ENCODE results near the gene PDE3A. TPM values are rescaled to one million over a fixed set of nuclear protein-coding genes. Genes with fewer than 3 reads are reported as not detected.
"Not testable (repeated sequence)": the region's sequence is repeated elsewhere in the genome, so short reads cannot be mapped to it uniquely, and the experiment has no call there.

PDE3A gene
- total and polyA plus RNA-seq, 2 donors from 2014 or later: 3.3 to 18.3 TPM

GRCh38 chr12:20602641-20603391 is 234.5 kb downstream of the PDE3A start:
- no peak overlapping the region for H3K4me3 ChIP-seq (ENCODE audit: low read length in 3 of 3)
- no peaks in the 10 kb centered on the region for H3K27me3 ChIP-seq (ENCODE audit: control insufficient read depth, insufficient read depth, low read length)
- no peak overlapping the region for H3K27ac ChIP-seq (ENCODE audit: low read depth in 2 of 2, low read length in 2 of 2)
- intact Hi-C loops (cut with DNase I): loop anchor here (10.0 kb wide), 1 partner anchor 678 kb away; no protein-coding TSS in a partner anchor
- H3K36me3 ChIP-seq (ENCODE audit: control insufficient read depth in 2 of 3, insufficient read depth in 3 of 3, low read length in 3 of 3): no peaks in the 10 kb centered on the region
- no peaks in the 10 kb centered on the region for H3K9me3 ChIP-seq (ENCODE audit: control insufficient read depth in 2 of 3, insufficient read depth in 1 of 3, low read length in 3 of 3)
- no peak for TF ChIP-seq CTCF (IDR thresholded peaks at IDR 0.05; ENCODE audit: borderline replicate concordance, extremely low read depth, insufficient read depth)
- no peak for DNase-seq
- no peak for FAIRE-seq
- no peak overlapping the region for H3K9ac ChIP-seq (ENCODE audit: low read length in 3 of 3)
- H3K4me1 ChIP-seq (ENCODE audit: control insufficient read depth in 2 of 3, insufficient read depth in 2 of 3, low read depth in 1 of 3, low read length in 3 of 3): no peaks in the 10 kb centered on the region

DNA sequence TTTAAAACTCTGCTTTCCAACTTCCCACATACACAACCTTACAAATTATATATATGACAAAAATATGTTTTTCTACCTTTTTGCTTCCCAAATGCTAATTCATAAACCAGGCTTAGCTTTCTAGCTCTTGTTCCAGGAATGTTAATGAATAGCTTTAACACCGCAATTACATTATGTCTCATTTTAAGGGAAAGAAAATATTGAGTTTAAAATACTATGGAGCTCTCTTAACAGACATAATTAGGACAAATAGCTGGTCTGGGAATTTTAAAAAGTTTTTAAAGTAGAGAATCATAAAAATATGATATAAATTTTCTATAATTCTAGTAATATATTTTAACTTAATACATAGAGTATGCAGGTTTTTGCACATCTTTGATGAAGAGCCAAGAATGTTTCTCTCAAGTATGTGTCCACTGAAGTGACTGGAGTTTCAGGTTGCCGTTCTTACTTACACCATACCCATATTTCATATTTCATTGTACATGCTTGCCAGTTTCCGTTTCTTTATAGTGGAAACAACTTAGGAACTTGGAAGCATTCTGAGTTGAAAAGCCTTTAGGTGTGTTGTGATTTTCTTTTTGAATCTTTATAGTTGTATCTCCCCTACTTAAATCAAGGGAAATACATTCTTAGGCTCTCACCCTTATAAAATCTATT is 236.2 kb downstream of the PDE3A start:
- Histone ChIP-seq H3K27me3 (ENCODE audit: control insufficient read depth, insufficient read depth, low read length) (no peaks in the 10 kb centered on the region), H3K36me3 (ENCODE audit: control insufficient read depth in 2 of 3, insufficient read depth in 3 of 3, low read length in 3 of 3) (no peaks in the 10 kb centered on the region), H3K4me3 (ENCODE audit: low read length in 3 of 3) (no peak overlapping the region), H3K9me3 (ENCODE audit: control insufficient read depth in 2 of 3, insufficient read depth in 1 of 3, low read length in 3 of 3) (no peaks in the 10 kb centered on the region), H3K27ac (ENCODE audit: low read depth in 2 of 2, low read length in 2 of 2) (no peak overlapping the region), H3K4me1 (ENCODE audit: control insufficient read depth in 2 of 3, insufficient read depth in 2 of 3, low read depth in 1 of 3, low read length in 3 of 3) (no peaks in the 10 kb centered on the region), H3K9ac (ENCODE audit: low read length in 3 of 3) (no peak overlapping the region)
- intact Hi-C loops (cut with DNase I): loop anchor here (10.0 kb wide), 1 partner anchor 680 kb away; no protein-coding TSS in a partner anchor
- TF ChIP-seq CTCF (IDR thresholded peaks at IDR 0.05; ENCODE audit: borderline replicate concordance, extremely low read depth, insufficient read depth): no peak
- DNase-seq (no peak), FAIRE-seq (no peak)

DNA sequence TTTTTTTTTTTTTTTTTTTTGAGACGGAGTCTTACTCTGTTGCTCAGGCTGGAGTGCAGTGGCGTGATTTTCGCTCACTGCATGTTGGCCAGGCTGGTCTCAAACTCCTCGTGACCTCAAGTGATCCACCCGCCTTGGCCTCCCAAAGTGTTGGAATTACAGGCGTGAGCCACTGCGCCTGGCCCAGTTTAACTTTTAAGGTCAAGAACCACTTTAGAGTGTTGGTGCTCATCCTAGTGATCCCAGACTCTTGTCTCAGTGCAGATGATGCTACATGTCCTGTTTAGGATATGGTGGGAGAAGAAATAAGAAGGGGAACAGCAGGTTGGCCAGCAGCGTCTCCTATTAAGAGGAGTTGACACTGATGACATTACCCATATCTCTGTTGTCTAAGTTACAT is 246.7 kb downstream of the PDE3A start:
- H3K9me3 ChIP-seq (ENCODE audit: control insufficient read depth in 2 of 3, insufficient read depth in 1 of 3, low read length in 3 of 3); H3K4me3 ChIP-seq (ENCODE audit: low read length in 3 of 3); H3K27me3 ChIP-seq (ENCODE audit: control insufficient read depth, insufficient read depth, low read length); H3K9ac ChIP-seq (ENCODE audit: low read length in 3 of 3); H3K36me3 ChIP-seq (ENCODE audit: control insufficient read depth in 2 of 3, insufficient read depth in 3 of 3, low read length in 3 of 3); FAIRE-seq; H3K4me1 ChIP-seq (ENCODE audit: control insufficient read depth in 2 of 3, insufficient read depth in 2 of 3, low read depth in 1 of 3, low read length in 3 of 3); DNase-seq; intact Hi-C loops (cut with DNase I); H3K27ac ChIP-seq (ENCODE audit: low read depth in 2 of 2, low read length in 2 of 2): not testable (repeated sequence)

DNA sequence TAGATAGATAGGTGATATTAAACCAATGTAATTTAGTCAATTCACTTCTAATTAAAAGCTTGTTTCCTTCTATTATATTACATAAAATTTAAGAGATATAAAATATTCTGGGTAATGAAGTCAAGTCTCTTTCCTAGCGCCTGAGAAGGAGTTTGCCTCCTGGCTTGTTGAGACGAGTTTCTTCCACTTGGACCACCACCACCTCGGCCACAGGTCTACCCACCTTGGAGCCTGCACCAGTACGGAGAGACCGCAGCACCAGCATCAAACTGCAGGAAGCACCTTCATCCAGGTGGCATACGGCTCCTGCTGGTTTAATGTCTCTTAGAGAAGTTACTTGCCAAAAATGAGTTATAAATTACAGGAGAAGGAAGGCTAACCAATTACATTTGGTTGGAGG is 247.8 kb downstream of the PDE3A start:
- no peaks in the 10 kb centered on the region for H3K4me1 ChIP-seq (ENCODE audit: control insufficient read depth in 2 of 3, insufficient read depth in 2 of 3, low read depth in 1 of 3, low read length in 3 of 3)
- no peak for TF ChIP-seq CTCF (IDR thresholded peaks at IDR 0.05; ENCODE audit: borderline replicate concordance, extremely low read depth, insufficient read depth)
- FAIRE-seq: no peak
- H3K9ac ChIP-seq (ENCODE audit: low read length in 3 of 3): no peak overlapping the region
- no peaks in the 10 kb centered on the region for H3K27me3 ChIP-seq (ENCODE audit: control insufficient read depth, insufficient read depth, low read length)
- DNase-seq: peak in 1 of 5 donors; percentile 39
- intact Hi-C loops (cut with DNase I): no loop called here
- H3K4me3 ChIP-seq (ENCODE audit: low read length in 3 of 3): no peak overlapping the region
- no peak overlapping the region for H3K27ac ChIP-seq (ENCODE audit: low read depth in 2 of 2, low read length in 2 of 2)
- H3K36me3 ChIP-seq (ENCODE audit: control insufficient read depth in 2 of 3, insufficient read depth in 3 of 3, low read length in 3 of 3): no peaks in the 10 kb centered on the region
- H3K9me3 ChIP-seq (ENCODE audit: control insufficient read depth in 2 of 3, insufficient read depth in 1 of 3, low read length in 3 of 3): no peaks in the 10 kb centered on the region

Measured in kidney (tissue), 14 donors.